ENCODE data around the gene TCEAL7.

GRCh38 chrX:103362474-103362873 is 32.4 kb downstream of the TCEAL7 start:
- TF ChIP-seq ZNF41 (CRISPR knock-in tag; conservative IDR thresholded peaks at IDR 0.05) (no peak), RAD21 (CRISPR knock-in tag; conservative IDR thresholded peaks at IDR 0.05 in 1 of 2, IDR thresholded peaks at IDR 0.05 in 1 of 2) (no peak), CTCF (IDR thresholded peaks at IDR 0.05 in 2 of 3, conservative IDR thresholded peaks at IDR 0.05 in 1 of 3; ENCODE audit: insufficient read depth in 2 of 3, low read depth in 1 of 3, low read length in 3 of 3) (no peak)

Measured in K562 (cell line).